Loucy (cell line): ENCODE results near the gene KRTCAP3.
"Not testable (repeated sequence)": the region's sequence is repeated elsewhere in the genome, so short reads cannot be mapped to it uniquely, and the experiment has no call there.

Experiments used
- EZH2phosphoT487 ChIP-seq: fragments of 200-600 bp; IDR thresholded peaks from 2 replicates; pipeline ENCODE4 v1.6.1; 2018; ENCODE audit warnings: antibody characterized with exemption, mild to moderate bottlenecking, moderate library complexity, borderline replicate concordance
- TF ChIP-seq, protein P1 (sequence below): fragments of 200-600 bp; sonication (generic); conservative IDR thresholded peaks from 2 replicates; pipeline ENCODE4 v1.5.1; 2014; ENCODE audit warnings: mild to moderate bottlenecking, antibody characterized with exemption, low read length

DNA sequence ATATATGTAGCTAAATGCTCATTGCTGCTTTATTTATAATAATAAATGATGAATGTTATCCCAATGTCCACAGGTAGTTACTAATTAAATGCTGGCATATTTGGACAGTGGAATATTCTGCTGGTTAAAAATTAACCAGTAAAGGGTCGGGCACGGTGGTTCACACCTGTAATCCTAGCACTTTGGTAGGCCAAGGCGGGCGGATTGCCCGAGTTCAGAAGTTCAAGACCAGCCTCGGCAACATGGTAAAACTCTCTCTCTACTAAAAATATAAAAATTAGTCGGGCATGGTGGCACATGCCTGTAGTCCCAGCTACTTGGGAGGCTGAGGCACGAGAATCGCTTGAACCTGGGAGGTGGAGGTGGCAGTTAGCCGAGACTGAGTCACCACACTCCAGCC is 17.1 kb upstream of the KRTCAP3 start:
- TF ChIP-seq, protein P1, sequence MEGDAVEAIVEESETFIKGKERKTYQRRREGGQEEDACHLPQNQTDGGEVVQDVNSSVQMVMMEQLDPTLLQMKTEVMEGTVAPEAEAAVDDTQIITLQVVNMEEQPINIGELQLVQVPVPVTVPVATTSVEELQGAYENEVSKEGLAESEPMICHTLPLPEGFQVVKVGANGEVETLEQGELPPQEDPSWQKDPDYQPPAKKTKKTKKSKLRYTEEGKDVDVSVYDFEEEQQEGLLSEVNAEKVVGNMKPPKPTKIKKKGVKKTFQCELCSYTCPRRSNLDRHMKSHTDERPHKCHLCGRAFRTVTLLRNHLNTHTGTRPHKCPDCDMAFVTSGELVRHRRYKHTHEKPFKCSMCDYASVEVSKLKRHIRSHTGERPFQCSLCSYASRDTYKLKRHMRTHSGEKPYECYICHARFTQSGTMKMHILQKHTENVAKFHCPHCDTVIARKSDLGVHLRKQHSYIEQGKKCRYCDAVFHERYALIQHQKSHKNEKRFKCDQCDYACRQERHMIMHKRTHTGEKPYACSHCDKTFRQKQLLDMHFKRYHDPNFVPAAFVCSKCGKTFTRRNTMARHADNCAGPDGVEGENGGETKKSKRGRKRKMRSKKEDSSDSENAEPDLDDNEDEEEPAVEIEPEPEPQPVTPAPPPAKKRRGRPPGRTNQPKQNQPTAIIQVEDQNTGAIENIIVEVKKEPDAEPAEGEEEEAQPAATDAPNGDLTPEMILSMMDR = not testable (repeated sequence)
- not testable (repeated sequence) for TF ChIP-seq EZH2phosphoT487
